GM18498 (cell line): Measurements from ENCODE around the gene TCP11L1.

ENCODE experiments used
- ATAC-seq: cut with Tn5 transposase; IDR thresholded peaks from one replicate; pipeline ENCODE4 v1.9.1; 2021; ENCODE audit warnings: mild to moderate bottlenecking, moderate library complexity; ENCODE audit not compliant: unreplicated experiment

The TCP11L1 gene, protein sequence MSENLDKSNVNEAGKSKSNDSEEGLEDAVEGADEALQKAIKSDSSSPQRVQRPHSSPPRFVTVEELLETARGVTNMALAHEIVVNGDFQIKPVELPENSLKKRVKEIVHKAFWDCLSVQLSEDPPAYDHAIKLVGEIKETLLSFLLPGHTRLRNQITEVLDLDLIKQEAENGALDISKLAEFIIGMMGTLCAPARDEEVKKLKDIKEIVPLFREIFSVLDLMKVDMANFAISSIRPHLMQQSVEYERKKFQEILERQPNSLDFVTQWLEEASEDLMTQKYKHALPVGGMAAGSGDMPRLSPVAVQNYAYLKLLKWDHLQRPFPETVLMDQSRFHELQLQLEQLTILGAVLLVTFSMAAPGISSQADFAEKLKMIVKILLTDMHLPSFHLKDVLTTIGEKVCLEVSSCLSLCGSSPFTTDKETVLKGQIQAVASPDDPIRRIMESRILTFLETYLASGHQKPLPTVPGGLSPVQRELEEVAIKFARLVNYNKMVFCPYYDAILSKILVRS

DNA sequence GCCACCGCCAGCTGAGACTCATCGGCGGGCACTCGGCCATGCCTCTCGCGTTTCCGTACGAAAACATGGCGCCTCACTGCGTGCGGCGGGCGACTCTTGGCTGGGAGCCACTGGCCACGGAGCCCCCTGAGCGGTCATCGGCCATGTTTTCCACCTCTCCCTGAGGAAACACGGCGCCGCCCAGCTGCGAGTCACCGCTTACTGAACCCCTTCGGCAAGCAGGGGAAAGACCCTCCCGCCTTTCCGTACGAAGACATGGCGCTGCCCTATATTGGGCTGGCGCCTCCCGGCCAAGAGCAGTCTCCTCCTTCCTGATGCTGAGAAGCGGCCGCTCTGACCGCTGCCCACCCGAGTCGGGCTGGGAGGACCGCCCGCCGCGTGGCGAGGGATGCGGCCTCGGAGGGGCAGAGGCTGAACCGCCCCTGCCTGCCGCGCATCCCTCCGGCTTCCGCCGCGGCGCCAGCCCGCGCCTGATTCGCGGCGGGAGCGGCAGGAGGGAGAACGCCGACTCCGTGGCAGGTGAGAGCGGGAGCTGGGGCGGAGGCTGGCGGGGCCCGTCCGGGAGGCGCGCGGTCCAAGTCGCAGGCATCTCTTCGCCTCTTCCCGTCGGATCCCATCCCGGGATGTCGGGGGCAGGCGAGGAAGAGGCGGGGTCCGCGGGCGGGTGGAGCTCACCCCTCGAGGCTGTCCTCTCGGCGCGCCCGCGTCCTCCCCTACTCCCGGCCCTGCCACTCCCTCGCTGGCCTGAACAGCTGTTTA is at the start of gene TCP11L1:
Gene TCP11L1 (plus strand): TSS at position 299 of the 759 bp plus-strand sequence. CDS start 4,202 bp downstream, outside the sequence.
- peak; percentile 81 for ATAC-seq

DNA sequence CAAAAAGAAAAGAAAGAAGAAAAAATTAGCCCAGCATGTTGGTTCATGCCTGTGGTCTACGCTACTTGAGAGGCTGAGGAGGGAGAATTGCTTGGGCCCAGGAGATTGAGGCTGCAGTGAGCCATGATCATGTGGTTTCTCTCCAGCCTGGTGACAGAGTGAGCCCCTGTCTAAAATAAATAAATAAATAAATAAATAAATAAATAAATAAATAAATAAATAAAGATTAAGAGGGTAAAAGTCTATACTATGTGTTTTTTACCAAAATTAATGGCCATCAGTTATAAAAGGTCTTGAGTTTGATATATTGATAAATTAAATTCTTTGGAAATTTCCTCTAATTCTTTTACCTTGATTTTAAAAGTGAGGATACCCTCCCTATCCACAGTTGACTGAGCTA is 48.9 kb upstream of the TCP11L1 start:
- ATAC-seq, result no peak

DNA sequence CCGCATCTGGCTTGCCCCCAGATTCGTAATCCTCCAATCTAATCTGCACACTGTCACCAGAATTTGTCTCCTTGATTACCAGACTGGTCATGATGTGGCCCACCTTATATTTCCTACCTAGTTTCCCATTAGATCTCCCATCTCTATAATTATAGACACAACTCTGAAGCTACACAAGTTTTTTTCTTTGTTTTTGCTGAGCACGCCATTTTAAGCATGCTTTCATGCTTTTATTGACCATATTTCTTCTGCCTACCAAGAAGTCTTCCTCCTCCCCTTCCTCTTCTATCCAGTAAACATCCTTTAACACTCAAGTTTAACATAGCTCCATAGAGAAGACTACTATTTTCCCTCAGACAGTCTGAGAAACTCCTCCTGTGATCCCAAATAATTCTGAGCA is 47.9 kb upstream of the TCP11L1 start:
- ATAC-seq, result no peak

DNA sequence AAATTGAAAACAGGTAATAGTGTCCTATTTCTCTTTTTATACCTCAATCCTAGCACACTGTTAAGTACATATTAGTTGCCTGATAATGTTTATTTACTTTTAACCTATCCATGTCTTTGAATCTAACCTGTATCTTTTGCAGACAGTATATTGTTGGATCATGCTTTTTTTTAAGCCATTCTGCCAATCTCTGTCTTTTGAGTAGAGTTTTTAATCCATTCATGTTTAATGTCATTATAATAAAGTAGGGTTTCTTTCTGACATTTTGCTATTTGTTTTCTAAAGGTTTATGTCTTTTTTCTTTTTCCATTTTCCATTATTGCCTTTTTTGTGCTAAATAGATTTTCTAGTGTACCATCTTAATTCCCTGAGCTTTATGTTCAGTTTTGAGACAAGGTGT is 47.5 kb upstream of the TCP11L1 start:
- no peak for ATAC-seq

DNA sequence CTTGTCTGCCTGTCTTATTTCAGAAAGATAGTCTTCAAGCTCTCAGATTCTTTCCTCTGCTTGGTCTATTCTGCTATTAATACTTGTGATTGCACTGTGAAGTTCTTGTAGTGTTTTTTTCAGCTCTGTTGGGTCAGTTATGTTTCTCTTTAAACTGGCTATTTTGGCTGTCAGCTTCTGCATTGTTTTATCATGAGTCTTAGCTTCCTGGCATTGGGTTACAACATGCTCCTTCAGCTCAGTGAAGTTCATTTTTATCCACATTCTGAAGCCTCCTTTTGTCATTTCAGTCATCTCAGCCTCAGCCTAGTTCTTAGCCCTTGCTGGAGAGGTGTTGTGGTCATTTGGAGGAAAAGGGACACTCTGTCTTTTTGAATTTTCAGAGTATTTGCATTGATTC is 39.2 kb upstream of the TCP11L1 start:
- no peak for ATAC-seq

DNA sequence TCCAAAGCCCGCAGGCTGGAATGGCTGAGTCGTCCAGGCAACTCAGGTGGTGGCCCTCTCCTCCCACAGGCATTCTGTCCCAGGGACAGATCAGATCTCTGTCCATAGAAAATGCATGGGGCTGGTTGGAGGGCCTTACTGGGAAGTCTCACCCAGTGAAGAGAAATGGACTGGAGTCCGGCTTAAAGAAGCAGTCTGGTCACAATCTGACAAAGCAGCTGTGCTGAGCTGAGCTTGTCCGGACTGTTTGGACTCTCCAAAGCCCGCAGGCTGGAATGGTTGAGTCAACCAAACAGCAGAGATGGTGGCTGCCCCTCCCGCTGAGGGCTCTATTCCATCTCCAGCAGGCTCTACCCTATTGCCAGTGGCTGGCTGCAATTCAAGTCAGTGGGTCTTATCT is 38.1 kb upstream of the TCP11L1 start:
- ATAC-seq, result no peak

DNA sequence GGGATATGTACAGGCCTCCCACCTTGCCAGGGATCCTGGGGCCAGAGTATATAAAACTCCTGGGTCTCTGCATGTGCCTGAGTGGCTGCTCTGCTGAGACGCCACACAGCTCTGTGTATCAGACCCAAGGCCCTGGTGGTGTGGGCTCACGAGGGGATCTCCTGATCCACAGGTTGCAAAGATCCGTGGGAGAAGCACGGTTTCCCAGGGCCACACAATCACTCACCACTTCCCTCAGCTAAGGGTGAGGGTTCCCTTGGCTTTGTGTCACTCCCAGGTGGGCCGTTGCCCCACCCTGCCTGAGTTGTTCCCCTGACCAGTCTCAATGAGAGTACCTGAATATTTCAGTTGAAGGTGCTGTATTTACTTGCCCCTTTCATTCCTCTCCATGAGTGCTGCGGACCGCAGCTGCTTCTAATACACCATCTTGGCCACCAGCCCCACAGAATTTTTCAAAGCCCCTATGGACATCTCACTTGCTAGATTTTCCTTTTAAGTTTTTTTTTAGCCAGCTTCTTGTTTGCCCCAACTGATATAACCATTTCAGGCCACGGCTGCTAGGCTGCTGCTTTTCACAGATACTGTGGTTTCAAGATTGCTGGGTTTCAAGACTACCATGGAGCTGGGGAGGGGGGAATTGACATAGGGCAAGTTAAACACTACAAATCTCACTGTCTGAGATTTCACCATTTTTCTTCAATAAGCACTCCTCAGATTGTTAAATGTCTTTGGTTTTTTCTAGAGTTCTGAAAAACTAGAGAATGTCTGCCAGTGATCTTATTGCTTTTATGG is 37.4 kb upstream of the TCP11L1 start:
- no peak for ATAC-seq

DNA sequence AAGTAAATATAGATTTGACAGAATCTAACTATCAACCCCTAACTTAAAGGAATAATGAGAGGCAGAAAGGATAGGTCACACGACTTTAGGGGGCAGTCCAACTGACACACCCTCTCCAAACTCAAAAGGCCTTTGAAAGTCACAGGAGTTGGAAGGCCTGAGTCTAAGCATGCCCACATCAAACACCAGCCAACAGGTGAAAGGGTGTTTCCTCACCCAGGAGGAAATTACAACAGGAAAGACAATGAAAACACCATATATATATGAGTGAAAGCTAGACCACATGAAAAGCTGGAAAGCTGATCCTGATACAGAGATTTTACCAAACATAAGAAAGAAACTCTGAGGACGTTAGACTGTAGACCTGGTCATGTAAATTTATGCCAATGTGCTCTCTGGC is 34.2 kb upstream of the TCP11L1 start:
- no peak for ATAC-seq

DNA sequence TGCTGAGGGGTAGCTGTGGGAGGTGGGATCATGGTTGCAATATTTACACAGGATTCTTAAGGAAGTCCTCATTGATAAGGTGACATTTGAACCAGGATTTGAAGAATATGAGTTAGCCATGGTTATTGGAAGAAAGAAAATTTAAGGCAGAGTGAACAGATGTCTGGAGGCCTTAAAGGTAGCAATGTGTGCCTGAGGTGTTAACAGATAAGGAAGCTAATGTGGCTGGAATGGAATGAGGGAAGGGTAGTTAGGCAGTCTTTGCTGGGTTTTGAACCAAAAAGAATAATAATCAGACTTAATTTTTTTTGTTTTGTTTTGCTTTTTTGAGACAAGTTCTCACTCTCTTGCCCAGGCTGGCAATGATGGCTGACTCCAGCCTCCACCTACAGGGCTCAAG is 33.4 kb upstream of the TCP11L1 start:
- no peak for ATAC-seq

DNA sequence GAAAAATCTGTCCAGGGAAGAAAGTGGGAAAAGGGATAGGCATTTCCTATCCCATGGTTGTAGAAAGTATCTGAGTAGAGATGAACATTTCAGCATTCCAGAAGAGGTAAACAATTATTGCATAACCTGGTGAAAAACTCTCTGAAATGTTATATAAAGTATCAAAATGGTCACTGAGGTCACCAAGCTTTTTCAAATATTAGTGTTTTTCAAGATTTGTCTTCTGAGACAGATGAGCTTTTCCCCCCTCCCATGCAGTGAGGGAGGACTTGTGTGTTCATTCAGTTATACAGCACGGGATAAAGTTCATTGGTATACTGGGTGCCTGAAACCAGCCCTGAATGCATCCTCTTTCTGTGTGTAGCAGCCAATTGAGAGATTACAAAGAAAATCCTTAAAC is 25.6 kb upstream of the TCP11L1 start:
- no peak for ATAC-seq

DNA sequence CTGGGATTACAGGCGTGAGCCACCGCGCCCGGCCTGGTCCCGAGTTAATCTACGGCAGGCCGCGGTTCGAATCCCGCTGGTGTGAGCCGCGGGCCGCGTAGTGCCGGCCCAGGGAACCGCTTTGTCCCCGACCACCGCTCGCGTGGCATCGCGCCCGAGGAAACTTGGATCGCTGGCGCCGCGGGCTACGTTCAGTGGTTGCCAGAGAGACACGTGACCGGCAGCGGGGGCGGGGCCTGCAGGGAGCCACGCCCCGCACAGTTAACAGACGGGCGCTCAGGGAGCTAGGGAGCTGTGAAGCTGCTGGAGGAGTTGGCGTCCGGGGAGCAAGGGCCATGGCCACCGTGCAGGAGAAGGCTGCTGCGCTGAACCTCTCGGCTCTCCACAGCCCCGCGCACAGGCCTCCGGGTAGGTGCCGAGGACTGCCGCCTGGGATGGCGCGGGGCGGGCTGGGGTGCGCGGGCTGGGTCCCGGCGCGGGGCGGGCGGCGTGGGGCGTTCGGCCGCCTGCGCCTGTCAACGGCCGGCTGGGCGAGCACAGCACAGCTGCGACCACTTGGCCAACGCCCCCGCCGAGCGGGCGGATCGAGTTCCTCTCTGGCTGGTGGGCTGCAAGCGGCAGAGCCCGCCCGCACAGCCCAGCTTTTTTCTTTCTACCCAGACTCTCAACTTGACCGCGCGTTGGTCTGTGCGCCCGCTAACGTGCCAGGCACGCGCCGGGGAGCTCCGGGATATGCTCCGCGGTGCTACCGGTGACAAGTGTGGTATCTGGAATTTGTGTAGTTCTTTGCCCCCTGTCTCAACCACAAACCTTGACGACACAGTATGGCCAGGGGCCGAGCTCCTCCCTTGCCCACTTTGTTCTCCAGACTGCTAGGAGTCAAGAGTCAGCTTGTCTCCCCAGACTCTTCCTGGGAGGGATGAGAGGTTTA is 23.5 kb upstream of the TCP11L1 start, which contains the start of gene DEPDC7:
Gene DEPDC7 (plus strand): TSS at position 258 of the 931 bp plus-strand sequence. CDS start 78 bp downstream, at position 336.
- peak; percentile 75 for ATAC-seq

DNA sequence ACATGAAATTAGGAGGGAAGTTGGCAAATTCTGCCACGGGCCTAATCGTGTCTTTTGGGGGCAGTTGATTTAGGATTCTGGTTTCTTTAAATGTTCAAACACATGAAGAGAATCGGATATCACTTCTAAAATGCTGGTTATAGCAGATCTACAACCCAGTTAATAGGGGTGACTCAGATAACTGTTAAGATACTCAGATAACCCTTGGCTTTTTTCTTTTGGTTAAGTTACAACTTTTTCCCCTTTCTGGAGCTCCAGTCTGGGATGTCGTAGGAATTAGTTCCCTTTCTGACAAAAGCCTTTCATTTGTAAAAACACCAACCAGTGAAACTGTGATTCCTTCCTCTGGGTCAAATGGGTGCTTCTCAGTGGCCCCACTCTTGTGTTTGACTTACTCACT is 22.7 kb upstream of the TCP11L1 start:
- no peak for ATAC-seq

DNA sequence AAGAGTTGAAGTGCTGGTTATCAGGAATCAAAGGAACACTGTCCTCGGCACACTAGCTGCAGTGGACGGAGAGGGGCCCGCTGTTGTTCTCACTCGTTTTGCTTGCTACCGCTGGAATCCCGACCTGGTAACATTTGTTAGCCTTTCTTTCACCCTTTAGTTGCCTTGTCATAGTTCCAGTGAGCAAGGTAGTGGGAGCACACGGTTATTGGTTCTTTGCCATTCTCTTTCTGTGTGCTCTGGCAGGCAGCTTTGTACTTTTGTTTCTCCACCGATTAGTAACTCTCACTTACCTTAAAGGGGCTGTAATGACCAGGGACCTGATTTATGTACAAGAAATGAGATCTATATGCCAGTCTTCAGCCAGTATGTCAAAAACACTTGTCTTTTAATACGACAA is 21.9 kb upstream of the TCP11L1 start:
- no peak for ATAC-seq

DNA sequence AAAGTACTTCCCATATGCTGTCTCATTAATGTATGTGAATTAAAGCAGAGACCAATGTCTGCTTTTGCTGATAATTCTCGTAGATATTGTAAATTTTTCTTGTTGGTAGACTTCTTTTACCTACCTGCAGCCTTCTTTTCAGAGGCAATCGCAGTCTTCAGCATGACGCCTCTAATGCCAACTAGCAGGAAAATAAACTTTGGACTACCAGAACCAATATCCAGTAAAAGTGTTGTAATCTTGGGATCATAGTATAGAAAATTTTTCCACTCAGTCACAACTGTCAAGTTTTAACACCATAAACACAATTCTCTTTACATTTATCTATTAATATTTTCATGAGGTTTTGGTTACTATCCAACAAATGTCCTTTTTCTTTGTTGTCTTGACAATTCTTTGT is 21.4 kb upstream of the TCP11L1 start:
- no peak for ATAC-seq

DNA sequence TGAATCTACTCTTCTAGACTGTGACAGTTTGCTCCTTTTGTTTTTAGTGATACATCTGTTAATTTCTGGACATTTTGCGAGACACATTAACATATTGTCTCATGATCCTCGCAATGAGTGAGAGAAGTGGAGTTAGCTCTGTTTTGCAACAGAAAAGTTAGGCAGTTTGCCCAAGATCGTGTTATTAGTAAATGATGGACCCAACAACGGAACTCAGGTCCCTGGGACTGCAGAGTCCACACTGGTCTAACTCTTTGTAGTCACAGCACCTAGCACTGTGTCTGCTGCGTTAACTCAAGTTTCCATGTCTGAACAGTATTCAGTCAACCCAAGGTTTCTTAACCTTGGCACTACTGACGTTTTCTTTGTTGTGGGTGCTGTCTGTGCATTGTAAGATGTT is 20.5 kb upstream of the TCP11L1 start:
- no peak for ATAC-seq

DNA sequence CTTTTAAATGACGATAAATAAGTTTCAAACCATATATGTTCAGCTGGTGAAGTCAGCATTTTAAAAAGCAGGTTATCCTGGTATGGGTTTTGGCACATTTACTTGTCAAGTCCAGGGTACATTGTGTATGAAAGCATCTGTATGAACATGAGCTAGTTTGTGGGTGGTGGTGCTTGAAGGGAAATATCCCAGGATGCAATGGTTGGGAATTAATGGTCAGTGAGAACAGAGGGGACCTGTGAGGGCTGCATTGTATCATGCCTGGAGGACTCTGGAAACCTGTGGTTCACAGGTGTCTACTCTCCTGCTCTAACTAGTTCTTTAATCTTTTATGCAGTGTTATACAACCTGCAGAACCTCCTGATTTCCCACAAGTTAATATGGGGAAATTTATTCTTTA is 17.9 kb upstream of the TCP11L1 start:
- no peak for ATAC-seq

DNA sequence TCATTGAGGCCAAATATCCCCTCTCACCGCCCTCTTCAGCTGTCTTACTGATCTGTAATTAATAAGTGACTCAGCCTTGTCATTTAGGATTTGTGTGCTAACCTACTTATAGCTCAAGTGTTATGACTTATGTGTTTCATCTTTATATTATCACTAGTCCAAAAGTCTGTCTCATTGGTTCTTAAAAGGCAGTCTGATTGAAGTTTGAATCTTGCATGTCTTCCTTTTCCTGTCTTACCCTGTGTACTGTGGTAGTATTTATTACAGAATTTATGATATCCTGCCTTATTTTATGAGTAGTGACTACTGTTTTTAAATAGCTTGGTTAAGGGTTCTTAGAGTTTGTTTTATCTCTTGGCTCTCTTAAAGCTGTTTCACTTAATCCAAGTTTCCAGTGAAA is 17.4 kb upstream of the TCP11L1 start:
- no peak for ATAC-seq

DNA sequence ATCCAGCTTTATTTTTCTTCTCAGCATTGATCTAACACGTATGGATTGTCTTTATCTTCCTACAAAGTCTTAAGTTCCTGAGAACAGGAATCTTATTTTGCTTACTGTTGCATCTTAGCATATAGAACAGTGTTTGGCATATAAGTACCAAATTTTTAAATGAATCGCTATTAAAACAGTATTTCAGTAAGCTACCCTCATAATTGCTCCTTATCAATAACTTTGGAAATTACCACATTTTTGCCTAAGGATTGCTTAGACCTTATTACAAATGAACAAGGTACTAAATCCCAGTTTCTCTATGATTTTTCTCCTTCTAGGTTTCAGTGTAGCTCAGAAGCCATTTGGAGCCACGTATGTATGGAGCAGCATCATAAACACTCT is 14.0 kb upstream of the TCP11L1 start:
- ATAC-seq, result no peak

DNA sequence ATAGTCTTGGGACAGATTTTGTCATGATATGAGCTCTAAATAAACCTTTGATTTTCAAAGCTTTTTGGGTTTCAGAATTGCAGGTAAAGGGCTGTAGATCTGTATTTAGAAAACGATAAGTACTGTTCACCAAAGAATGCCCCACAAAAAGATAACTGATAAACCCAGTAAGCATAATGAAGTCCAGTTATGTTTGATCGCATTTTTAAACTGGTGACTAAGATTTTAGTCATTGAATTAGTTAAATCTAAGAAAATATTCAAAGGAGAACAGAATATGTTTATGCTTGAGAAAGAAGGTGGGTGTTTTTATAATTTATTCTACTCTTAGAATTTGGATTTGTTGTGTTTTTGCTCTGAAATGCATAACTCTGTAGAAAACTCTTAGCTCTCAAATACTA is 12.1 kb upstream of the TCP11L1 start:
- ATAC-seq, result no peak

DNA sequence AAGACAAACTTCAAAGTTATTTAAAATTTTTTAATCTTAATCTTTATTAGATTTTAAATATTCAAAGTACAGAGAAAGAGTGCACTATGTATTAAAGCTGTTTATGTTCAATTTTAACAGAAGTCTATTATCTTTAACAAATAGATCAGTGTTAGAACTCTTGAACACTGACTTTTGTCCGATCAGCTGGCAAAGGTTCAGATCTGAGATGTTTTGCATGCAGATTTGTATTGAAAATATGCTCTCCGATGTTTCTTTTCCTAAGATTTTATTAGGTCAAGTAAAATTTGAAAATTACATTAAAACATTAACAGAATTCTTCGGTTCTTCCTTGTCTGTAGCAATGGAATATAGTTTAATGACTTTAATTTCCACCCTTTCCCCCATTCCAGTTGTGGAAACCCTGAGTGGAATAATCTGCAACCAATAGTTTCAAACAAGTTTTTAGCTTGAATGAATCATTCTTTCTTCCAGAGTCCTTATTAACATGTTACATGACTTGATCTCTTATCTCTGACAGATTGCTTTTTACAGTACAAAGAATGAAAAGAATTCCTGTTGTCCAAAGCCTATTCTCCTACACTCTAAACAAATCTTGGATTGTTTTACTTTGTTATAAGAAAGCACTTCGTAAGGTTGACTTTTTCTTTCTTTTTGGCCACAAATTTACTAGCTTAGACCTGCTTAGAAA is 11.4 kb upstream of the TCP11L1 start:
- ATAC-seq, result no peak
